Hindlimb muscle (tissue), 1 donor: ENCODE results near the gene POLE4. TPM values are rescaled to one million over a fixed set of nuclear protein-coding genes. Genes with fewer than 3 reads are reported as not detected.
A peak's percentile ranks its signal among the peaks of the same experiment; 100 is the strongest.

ENCODE experiments used
- DNase-seq: peaks from one replicate; pipeline ENCODE4 v3.0.0-alpha.2; 2013
- polyA plus RNA-seq: library from polyadenylated mRNA; unstranded; fragments of 120-200 nt; gene quantifications from one replicate; pipeline ENCODE4 v1.2.1, GENCODE V29; 2013; ENCODE audit not compliant: insufficient read length

POLE4 gene
- polyA plus RNA-seq, 1 donor, result 87.1 TPM

GRCh38 chr2:74941284-74941683 lies 17.2 kb upstream of the POLE4 start:
- no peak for DNase-seq

GRCh38 chr2:74942263-74942662 lies 16.2 kb upstream of the POLE4 start:
- DNase-seq, result no peak

GRCh38 chr2:74944987-74945787 lies 13.3 kb upstream of the POLE4 start:
- no peak for DNase-seq

GRCh38 chr2:74945788-74946331 lies 12.6 kb upstream of the POLE4 start:
- DNase-seq, result no peak

GRCh38 chr2:74947703-74948102 lies 10.7 kb upstream of the POLE4 start:
- DNase-seq, result no peak

GRCh38 chr2:74948779-74949178 lies 9.7 kb upstream of the POLE4 start:
- DNase-seq, result no peak

GRCh38 chr2:74951211-74951754 lies 7.2 kb upstream of the POLE4 start:
- DNase-seq, result no peak

- DNase-seq, result no peak
Observed at GRCh38 chr2:74952575-74952974, 5.9 kb upstream of the POLE4 start.

GRCh38 chr2:74953796-74954499 lies 4.5 kb upstream of the POLE4 start:
- no peak for DNase-seq

- DNase-seq, result no peak
Observed at GRCh38 chr2:74954500-74954874, 4.0 kb upstream of the POLE4 start.

GRCh38 chr2:74957886-74958273 lies 563 bp upstream of the POLE4 start:
- no peak for DNase-seq

GRCh38 chr2:74959106-74959751 lies 786 bp downstream of the POLE4 start:
- no peak for DNase-seq

GRCh38 chr2:74966887-74967286 lies 8.4 kb downstream of the POLE4 start:
- DNase-seq, result no peak

- DNase-seq, result no peak
Observed at GRCh38 chr2:74975016-74975415, 16.6 kb downstream of the POLE4 start.

GRCh38 chr2:74979844-74980243 lies 21.4 kb downstream of the POLE4 start:
- no peak for DNase-seq

GRCh38 chr2:74982577-74982976 lies 24.1 kb downstream of the POLE4 start:
- no peak for DNase-seq

- no peak for DNase-seq
Observed at GRCh38 chr2:74983631-74984392, 25.4 kb downstream of the POLE4 start.

GRCh38 chr2:74984947-74985637 lies 26.6 kb downstream of the POLE4 start:
- DNase-seq, result no peak

GRCh38 chr2:74985978-74986609 lies 27.7 kb downstream of the POLE4 start:
- peak; percentile 69 for DNase-seq

- DNase-seq, result peak; percentile 30
Observed at GRCh38 chr2:74991977-74992376, 33.5 kb downstream of the POLE4 start.

- no peak for DNase-seq
Observed at GRCh38 chr2:74999468-74999867, 41.0 kb downstream of the POLE4 start.
